Small intestine (tissue), 7 donors: ENCODE measurements around the gene CEP89. TPM values are rescaled to one million over a fixed set of nuclear protein-coding genes. Genes with fewer than 3 reads are reported as not detected.

Experiments used
- DNase-seq, 2 donors: peaks; one replicate each; pipeline versions ENCODE4 v3.0.0 to v3.0.0-alpha.2; 2013
- FAIRE-seq: peaks from 2 replicates; lab custom pipeline; 2012; peaks lifted over from hg19 to GRCh38; lab: Jason Lieb, UNC
- H3K27ac ChIP-seq, 3 donors: one replicate each; pipeline ENCODE4 v1.5.1; 2013; ENCODE audit warnings: low read length in 2 of 3, mild to moderate bottlenecking in 2 of 3, control low read depth in 1 of 3, inconsistent platforms in 1 of 3, low read depth in 1 of 3, moderate library complexity in 1 of 3
- H3K27me3 ChIP-seq, 3 donors: one replicate each; pipeline ENCODE4 v1.6.1; 2013; ENCODE audit warnings: low read length in 3 of 3, inconsistent platforms in 1 of 3; ENCODE audit not compliant: control insufficient read depth in 3 of 3, insufficient read depth in 3 of 3
- H3K36me3 ChIP-seq, 3 donors: one replicate each; pipeline ENCODE4 v1.6.1; 2013; ENCODE audit warnings: low read length in 3 of 3, inconsistent platforms in 1 of 3, low read depth in 1 of 3, mild to moderate bottlenecking in 1 of 3, moderate library complexity in 1 of 3; ENCODE audit not compliant: control insufficient read depth in 3 of 3, insufficient read depth in 2 of 3
- H3K4me1 ChIP-seq, 3 donors: one replicate each; pipeline ENCODE4 v1.6.1; 2013; ENCODE audit warnings: low read length in 2 of 3, inconsistent platforms in 1 of 3, low read depth in 1 of 3, mild to moderate bottlenecking in 1 of 3, moderate library complexity in 1 of 3; ENCODE audit not compliant: control insufficient read depth in 3 of 3, insufficient read depth in 2 of 3
- H3K4me3 ChIP-seq, 3 donors: one replicate each; pipeline ENCODE4 v1.5.1; 2013; ENCODE audit warnings: low read length in 3 of 3, control low read depth in 1 of 3, inconsistent platforms in 1 of 3, low read depth in 1 of 3, mild to moderate bottlenecking in 1 of 3, moderate library complexity in 1 of 3
- H3K9me3 ChIP-seq, 2 donors: one replicate each; pipeline ENCODE4 v1.6.1; 2013; ENCODE audit warnings: low read depth in 1 of 2, low read length in 1 of 2; ENCODE audit not compliant: control insufficient read depth in 2 of 2, insufficient read depth in 1 of 2
- WGBS, 3 donors: extraction: QIAGEN DNeasy Blood & Tissue Kit; methylation state at CpG; one replicate each; pipeline ENCODE4 v1.1.7; 2013; 5-methylcytosine and 5-hydroxymethylcytosine counted together
- polyA plus RNA-seq, 4 donors: library from polyadenylated mRNA; stranded (reverse) in 3 of 4; unstranded in 1 of 4; fragments of 200-250 nt in 3 of 4; fragments of 120-200 nt in 1 of 4; gene quantifications; one replicate each; pipeline versions ENCODE4 v1.2.1 to v1.2.3, GENCODE V29; 2013
- donor health status: healthy with polysubstance abuse.
- donor health status: control.
- donor health status: control.
- donor health status: Bipolar disorder and iron deficiency.
- donor health status: healthy.

Gene CEP89
- polyA plus RNA-seq, 4 donors: 3.5 to 12.4 (median 6.3) TPM

DNA sequence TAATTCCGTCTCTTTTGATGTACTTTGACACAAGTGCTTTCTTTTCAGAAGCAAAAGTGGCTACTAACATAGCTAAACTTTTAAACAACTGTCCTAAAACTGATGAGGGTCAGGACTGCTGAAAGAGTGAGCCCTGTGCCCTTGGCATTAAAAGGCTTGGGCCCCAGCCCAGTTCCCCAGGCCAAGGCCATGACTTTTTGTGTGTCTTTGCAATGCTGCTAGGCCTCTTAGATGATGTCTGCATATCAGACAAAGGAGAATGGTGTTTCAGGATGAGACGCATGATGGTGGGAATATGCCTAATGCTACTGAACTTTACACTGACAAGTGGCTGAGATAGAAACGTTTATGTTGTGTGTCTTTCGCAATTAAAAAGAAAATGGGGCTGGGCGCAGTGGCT, 140.1 kb downstream of the CEP89 start:
- Histone ChIP-seq H3K4me1 (no peaks in the 10 kb centered on the region), H3K27me3 (no peaks in the 10 kb centered on the region), H3K27ac (no peak overlapping the region), H3K4me3 (no peak overlapping the region), H3K36me3 (peaks cover 0 to 28% (median 7%) of the 10 kb centered on the region in 3 donors), H3K9me3 (no peaks in the 10 kb centered on the region)
- no peak for DNase-seq
- no peak for FAIRE-seq
- 82 to 89% (median 84%) methylated on average over 5 of the region's 5 CpGs for WGBS, 3 donors

DNA sequence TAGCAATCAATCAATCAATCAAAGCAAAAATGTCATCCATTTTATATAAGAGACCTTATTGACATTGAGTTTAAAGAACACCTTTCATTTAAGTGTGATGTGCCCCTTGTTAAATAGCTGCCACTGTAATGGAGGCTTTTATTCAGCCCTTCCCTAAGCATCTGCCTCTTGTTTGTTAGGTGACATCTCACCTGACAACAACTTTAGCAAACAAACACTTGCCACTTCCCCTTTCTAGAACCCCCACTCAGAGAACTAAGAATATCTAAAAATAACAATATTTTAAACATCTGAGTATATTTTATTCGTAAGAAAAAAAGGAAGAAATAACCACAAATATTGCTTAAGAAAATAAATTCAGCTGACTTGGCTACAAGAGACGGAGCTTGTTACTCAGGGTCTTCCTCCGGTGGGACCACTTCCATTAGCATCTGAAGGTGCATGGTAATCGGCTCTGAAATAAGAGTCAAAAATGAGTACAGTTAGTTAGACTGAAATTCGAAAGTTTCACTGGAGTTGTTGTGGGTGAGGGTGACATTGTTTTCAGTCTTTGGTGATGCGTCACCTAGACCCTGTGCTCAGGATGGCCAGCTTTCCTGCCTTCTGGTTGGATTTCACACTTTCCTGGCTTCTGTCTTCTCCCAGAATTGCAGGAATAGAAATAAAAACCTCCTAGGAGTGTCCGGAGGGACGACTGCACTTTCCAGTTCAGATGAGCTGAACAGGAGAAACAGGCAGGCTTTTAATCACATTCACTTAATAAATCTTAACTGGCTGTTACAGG, 141.3 kb downstream of the CEP89 start:
- Histone ChIP-seq H3K27me3 (no peaks in the 10 kb centered on the region), H3K9me3 (no peaks in the 10 kb centered on the region), H3K36me3 (peaks cover 0 to 28% (median 7%) of the 10 kb centered on the region in 3 donors), H3K4me3 (no peak overlapping the region), H3K27ac (no peak overlapping the region), H3K4me1 (no peaks in the 10 kb centered on the region)
- FAIRE-seq (no peak), DNase-seq (no peak)
- 90 to 93% (median 91%) methylated on average over 8 of the region's 8 CpGs for WGBS, 3 donors

DNA sequence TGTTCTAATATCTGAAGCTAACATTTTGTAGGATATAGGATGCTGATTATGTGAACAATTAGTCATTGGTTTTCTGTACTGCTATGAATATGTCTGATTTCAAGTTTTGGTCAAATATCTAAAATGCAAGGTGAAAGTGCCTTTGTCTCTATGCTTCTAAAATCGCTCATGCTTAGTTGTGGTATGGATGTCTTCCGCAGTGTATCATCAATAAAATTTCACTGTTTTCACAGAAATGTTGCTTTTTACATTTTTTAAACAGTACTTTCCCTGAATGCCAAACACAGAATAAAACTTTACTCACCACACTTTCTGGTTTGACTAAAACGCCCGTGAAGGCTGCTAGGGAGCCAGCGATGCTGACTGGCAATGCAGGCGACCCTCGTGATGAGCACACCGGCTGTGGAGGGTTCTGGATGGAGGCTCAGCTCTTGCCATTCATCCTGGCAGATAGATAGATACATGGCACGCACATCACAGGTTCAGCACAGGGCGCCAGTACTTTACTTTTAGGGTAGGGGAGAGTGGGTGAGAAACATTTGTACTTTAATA, 142.3 kb downstream of the CEP89 start:
- WGBS, 3 donors: 81 to 89% (median 86%) methylated on average over 10 of the region's 10 CpGs
- peaks cover 0 to 30% (median 7%) of the 10 kb centered on the region in 3 donors for H3K36me3 ChIP-seq
- H3K27me3 ChIP-seq: no peaks in the 10 kb centered on the region
- no peak overlapping the region for H3K4me3 ChIP-seq
- no peaks in the 10 kb centered on the region for H3K4me1 ChIP-seq
- no peak for DNase-seq
- FAIRE-seq: no peak
- no peak overlapping the region for H3K27ac ChIP-seq
- H3K9me3 ChIP-seq: no peaks in the 10 kb centered on the region

DNA sequence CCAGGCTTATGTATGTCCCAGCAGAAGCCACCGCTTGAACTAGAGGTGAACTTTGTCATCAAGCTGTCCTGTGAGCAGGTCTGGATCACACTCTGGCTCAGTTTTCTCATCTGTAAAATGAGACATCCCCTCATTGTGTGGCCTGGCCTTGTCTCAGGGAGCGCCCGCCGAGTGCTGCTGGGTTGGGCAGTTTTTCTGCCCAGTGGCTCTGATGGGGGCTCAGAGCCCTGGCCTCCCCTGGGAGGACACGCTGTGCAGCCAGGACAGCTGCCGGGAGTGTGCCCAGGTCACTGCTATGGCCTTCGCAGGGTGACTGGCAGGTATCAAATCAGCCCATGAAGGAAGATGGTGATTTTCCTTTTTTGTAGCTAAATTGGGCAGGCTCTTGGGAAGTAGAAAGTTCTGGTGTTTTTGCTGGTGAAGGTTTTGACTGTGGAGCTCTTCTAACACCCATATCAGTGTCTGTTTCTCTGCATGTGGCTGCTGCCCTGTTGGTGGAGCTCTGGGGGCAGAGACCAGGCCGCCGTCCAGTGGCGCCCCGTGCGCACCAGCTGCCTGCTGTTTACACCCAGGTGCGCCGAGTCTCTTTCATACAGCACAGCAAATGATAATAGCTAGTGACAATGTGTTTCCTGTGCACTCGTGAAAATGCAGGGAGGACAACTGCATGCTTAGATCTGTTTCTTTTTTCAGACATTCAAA, 143.0 kb downstream of the CEP89 start:
- DNase-seq (no peak), FAIRE-seq (no peak)
- WGBS, 3 donors: 84 to 89% (median 86%) methylated on average over 15 of the region's 15 CpGs

DNA sequence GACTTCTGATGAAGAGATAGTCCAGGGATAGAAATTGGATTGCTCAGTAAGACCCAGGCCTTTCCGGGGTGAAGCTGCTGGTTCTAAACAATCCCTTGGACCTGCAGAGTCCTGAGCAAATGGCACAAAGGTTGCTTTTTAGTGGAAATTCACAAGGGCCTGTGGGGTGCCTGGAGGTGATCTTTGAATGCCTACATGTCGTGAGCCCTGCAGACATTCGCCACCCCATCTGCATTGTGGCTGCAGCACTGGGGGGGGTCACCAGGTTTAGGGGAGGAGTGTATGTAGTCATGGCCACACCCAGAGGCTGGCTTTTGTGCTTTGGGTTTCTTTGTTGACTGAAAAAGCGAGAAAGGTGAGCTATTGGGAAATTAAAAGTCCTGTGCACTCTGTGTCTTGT, 143.6 kb downstream of the CEP89 start:
- no peak for FAIRE-seq
- Histone ChIP-seq H3K4me3 (no peak overlapping the region), H3K36me3 (peaks cover 0 to 30% (median 7%) of the 10 kb centered on the region in 3 donors), H3K27me3 (peaks cover 0 to 4% (median 0%) of the 10 kb centered on the region in 3 donors), H3K27ac (no peak overlapping the region), H3K4me1 (no peaks in the 10 kb centered on the region), H3K9me3 (no peaks in the 10 kb centered on the region)
- 88 to 99% (median 90%) methylated on average over 4 of the region's 4 CpGs for WGBS, 3 donors
- DNase-seq: no peak

More for the DNA sequence above, 143.0 kb downstream of the CEP89 start:
- Histone ChIP-seq H3K4me1 (no peaks in the 10 kb centered on the region), H3K9me3 (no peaks in the 10 kb centered on the region), H3K27ac (no peak overlapping the region), H3K36me3 (peaks cover 0 to 30% (median 7%) of the 10 kb centered on the region in 3 donors), H3K4me3 (no peak overlapping the region), H3K27me3 (peaks cover 0 to 2% (median 0%) of the 10 kb centered on the region in 3 donors)

Other genes with a start within 250 kb of the CEP89 start
- gene SLC7A9, start 102.2 kb downstream of the CEP89 start, polyA plus RNA-seq: 100 to 1,000 TPM in 1 of 4 donors, 10 to 100 TPM in 3; 20.8 to 176 (median 50.9) TPM
- 1 to 10 TPM in 2 of 4 donors, under 1 TPM in 2; 0.67 to 3.5 (median 1.9) TPM for gene FAAP24, start 284 bp upstream of the CEP89 start, polyA plus RNA-seq
- gene RHPN2, start 92.9 kb upstream of the CEP89 start, polyA plus RNA-seq: 10 to 100 TPM; 20.7 to 67.6 (median 33.7) TPM
- 10 to 100 TPM in 1 of 4 donors, 1 to 10 TPM in 3; 4.6 to 12.5 (median 9.1) TPM for gene GPATCH1, start 109.2 kb upstream of the CEP89 start, polyA plus RNA-seq
- gene WDR88, start 160.2 kb upstream of the CEP89 start, polyA plus RNA-seq: under 1 TPM in 1 of 4 donors, not detected in 3; 0.56 TPM
- gene LRP3, start 222.4 kb upstream of the CEP89 start, polyA plus RNA-seq: 10 to 100 TPM in 2 of 4 donors, 1 to 10 TPM in 2; 2.0 to 34.0 (median 9.6) TPM